ENCODE data around the gene DSCAML1.

DSCAML1 gene

DNA sequence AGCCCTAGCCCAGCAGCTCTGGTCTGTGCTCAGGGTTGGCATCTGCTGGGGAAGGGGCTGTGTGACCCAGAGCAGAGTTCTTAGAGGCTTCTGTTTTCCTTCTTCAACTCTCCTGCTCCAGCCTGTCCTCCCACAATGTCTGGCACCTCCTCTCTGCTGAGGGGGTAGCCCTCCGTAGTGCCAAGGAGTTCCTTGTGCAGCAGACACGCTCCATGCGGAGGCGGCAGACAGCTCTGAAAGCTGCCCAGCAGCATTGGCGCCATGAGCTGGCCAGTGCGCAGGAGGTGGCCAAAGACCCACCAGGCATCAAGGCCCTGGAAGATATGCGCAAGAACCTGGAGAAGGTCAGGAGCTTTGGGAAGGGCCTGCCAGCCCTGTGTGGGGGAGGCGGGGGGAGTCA, 400.0 kb downstream of the DSCAML1 start:
- H3K4me3 ChIP-seq (ENCODE audit: low read depth, low read length), result no peak overlapping the region
- DNase-seq (ENCODE audit: low read depth), result no peak

- DNase-seq (ENCODE audit: low read depth), result no peak
- no peak overlapping the region for H3K4me3 ChIP-seq (ENCODE audit: low read depth, low read length)
Measured at GRCh38 chr11:117395476-117395875, 401.5 kb downstream of the DSCAML1 start.

GRCh38 chr11:117394221-117394925, 402.6 kb downstream of the DSCAML1 start:
- DNase-seq (ENCODE audit: low read depth), result no peak
- H3K4me3 ChIP-seq (ENCODE audit: low read depth, low read length), result no peak overlapping the region

- no peak for DNase-seq (ENCODE audit: low read depth)
- no peak overlapping the region for H3K4me3 ChIP-seq (ENCODE audit: low read depth, low read length)
Measured at GRCh38 chr11:117392979-117393378, 404.0 kb downstream of the DSCAML1 start.

DNA sequence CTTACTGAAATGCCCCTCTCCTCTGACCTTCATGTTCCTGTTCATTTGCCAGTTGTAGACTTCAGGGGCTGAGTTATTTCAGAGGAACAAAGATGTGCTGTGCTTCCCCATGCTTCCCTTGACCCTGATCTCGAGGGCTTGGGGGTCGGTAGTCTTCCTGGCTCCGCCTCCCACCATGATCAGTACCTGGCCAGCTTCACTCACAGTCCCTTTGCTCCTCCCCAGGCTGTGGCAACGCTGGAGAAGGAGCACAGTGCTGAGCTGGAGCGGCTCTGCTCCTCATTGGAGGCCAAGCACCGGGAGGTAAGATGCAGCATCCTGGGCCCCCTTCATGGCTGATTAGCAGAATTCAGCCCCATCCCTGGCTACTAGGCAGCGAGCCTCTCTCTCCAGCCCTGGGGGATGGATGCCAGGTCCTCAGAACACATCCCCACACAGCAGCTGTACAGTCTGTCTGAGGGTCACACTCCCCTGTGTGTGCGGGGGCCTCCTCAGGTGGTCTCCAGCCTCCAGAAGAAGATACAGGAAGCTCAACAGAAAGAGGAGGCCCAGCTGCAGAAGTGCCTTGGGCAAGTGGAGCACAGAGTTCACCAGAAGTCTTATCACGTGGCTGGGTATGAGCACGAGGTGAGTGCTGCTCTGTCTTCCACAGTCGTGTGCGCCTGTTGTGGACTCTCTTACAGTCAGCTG, 404.9 kb downstream of the DSCAML1 start:
- DNase-seq (ENCODE audit: low read depth), result no peak
- no peak overlapping the region for H3K4me3 ChIP-seq (ENCODE audit: low read depth, low read length)

DNA sequence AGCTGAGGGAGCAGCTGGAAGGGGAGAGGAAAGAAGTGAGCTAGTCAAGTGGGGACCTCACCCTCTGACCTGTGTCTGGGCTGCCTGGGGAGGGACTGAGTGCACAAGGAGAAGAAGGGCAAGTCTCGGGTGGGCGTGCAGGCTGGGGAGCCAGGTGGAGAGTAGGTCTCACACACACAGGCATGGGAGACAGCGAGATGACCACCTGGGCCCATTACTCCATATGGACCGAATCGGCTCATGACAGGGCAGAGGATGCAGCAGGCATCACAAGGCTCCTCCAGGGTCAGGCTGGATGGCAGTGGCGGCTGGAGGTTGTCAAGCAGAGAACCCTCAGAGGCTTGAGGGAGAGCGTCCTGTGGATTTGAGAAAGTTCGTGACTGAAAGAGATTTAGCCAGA, 405.8 kb downstream of the DSCAML1 start:
- H3K4me3 ChIP-seq (ENCODE audit: low read depth, low read length), result no peak overlapping the region
- no peak for DNase-seq (ENCODE audit: low read depth)

GRCh38 chr11:117390743-117391142, 406.3 kb downstream of the DSCAML1 start:
- no peak overlapping the region for H3K4me3 ChIP-seq (ENCODE audit: low read depth, low read length)
- no peak for DNase-seq (ENCODE audit: low read depth)

DNA sequence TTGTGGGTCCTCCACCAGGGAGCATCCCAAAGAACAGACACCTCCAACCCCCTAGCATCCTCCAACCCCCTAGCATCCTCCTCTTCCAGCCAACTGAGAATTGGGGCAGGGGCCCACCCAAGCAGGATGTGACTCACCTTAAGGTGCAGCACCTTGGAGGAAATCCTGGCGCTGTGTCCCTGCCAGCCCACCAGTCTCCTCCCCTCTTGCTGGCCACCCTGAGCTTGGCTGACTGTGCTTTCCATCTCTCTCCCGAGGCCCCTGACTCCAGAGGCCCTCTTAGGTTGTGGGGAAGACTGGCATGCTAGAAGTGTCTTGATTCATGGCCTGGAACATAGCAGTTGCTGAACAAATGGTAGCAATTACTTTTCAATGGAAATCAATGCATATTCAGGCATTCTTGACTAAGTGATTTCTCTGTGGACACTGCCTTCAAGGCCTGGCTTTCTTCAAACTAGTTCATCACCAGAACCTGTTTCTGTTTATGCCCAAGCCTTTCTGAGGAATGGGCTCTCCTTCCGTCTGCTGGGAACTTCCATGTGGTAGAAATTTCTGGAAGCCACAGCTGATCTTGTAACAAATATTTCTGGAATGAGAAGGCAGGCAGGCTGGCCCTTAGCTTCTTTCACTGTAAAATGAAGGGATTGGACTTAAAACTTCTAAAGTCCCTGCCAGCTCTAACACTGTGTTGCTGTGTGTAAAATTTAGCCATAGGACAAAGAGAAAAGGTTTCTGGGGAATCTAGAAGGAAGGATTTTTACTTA, 408.8 kb downstream of the DSCAML1 start:
- H3K4me3 ChIP-seq (ENCODE audit: low read depth, low read length), result no peak overlapping the region

GRCh38 chr11:117385906-117386305, 411.1 kb downstream of the DSCAML1 start:
- no peak overlapping the region for H3K4me3 ChIP-seq (ENCODE audit: low read depth, low read length)
- DNase-seq (ENCODE audit: low read depth), result no peak

More for the DNA sequence above, 408.8 kb downstream of the DSCAML1 start:
- DNase-seq (ENCODE audit: low read depth), result peak; percentile 13

DNA sequence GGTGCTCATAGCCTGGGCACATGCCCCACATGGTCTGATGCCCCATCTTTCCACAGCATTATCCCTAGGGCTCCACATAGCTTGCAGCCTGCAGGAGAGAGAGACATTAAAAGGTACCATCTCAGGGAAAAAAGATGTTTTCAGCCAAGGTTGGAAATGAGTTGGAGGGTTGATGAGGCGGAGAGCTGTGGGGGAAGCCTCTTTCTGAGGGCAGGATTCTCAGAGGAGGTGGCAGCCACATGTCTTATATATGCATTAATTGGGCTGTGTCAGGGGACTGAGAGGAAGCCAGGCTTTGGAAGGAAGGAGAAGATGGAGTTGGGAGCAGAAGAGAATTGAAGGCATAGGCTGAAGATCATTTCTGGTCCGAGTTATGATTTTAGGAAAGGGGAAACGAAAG, 411.5 kb downstream of the DSCAML1 start:
- DNase-seq (ENCODE audit: low read depth), result no peak
- H3K4me3 ChIP-seq (ENCODE audit: low read depth, low read length), result no peak overlapping the region

DNA sequence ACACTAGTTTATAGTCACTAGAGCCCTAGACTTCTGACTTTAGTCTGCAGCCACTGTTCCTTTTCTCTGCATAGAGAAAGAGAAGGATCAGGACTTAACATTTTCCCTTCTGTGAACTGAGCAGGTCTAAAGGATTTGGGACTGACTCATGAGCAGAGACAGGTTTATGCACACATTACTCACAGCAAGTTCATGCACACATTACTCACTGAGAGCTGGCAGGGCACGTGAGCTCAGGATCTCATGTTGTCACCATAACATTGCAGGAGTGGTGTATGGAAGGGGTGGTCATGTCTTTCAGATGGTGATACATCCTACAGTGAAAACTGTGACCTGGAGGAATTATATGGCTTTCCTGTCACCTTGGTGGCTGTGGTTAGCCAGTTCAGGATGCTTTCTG, 413.0 kb downstream of the DSCAML1 start:
- no peak overlapping the region for H3K4me3 ChIP-seq (ENCODE audit: low read depth, low read length)
- peak; percentile 73 for DNase-seq (ENCODE audit: low read depth)

DNA sequence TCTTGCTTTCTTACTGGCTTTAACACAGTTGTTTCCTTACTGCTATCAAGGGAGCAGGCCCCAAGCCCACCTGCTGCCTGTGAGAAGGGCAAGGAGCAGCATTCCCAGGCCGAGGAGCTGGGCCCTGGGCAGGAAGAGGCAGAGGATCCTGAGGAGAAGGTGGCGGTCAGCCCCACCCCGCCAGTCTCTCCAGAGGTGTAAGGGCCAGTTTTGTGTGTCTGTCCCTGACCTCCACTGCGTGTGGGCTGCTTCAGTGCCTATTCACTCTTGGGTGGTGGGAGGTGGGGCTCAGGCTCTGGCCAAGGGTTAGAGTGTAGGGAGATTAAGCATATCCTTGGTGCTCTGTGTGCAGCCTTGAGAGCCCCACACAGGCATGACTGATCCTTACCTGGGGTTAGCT, 414.3 kb downstream of the DSCAML1 start:
- no peak for DNase-seq (ENCODE audit: low read depth)
- no peak overlapping the region for H3K4me3 ChIP-seq (ENCODE audit: low read depth, low read length)

DNA sequence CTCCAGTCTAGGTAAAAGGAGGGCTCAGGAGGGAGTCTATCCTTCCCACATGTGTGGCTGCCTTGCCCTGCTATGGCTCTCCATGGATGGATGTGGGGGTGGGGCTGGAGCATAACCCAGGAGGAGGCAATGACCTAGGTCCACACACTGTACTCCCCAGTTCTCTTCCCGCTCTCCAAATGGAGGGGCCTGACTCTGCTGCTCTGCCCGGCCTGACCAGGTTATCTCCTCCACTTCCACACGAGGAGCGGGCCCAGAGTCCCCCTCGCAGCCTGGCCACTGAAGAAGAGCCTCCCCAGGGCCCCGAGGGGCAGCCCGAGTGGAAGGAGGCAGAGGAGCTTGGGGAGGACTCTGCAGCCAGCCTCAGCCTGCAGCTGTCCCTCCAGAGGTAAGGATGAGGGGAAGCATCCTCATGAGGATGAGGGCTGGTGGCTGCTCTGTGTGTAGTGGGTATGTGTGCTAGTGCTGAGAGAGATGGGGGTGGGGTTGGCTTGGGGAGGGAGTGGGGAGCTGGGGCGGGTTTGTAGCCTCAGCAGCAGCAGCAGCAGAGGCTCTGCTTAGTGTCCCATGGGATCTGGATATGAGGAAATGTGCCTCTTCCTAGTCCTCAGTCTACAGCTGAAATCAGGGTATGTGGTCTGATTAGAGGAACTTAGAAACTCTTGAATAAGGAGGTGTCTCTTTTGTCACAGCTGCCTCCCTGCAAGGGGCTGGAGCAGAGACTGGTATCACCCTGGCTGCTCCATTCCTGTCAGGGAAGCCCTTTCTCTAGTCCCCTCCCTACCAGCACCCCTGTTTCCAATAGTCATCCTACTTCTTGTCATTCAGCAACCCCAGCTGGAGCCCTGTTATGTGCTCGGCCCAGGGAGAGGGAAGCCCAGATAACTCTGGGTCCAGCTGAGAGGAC, 415.3 kb downstream of the DSCAML1 start:
- no peak for DNase-seq (ENCODE audit: low read depth)

GRCh38 chr11:117380676-117381075, 416.3 kb downstream of the DSCAML1 start:
- no peak for DNase-seq (ENCODE audit: low read depth)
- H3K4me3 ChIP-seq (ENCODE audit: low read depth, low read length), result no peak overlapping the region

More for the DNA sequence above, 415.3 kb downstream of the DSCAML1 start:
- no peak overlapping the region for H3K4me3 ChIP-seq (ENCODE audit: low read depth, low read length)

- no peak overlapping the region for H3K4me3 ChIP-seq (ENCODE audit: low read depth, low read length)
- no peak for DNase-seq (ENCODE audit: low read depth)
Measured at GRCh38 chr11:117378976-117379865, 417.8 kb downstream of the DSCAML1 start.
